Liver (tissue), 9 donors: ENCODE measurements around the gene SHD. TPM values are rescaled to one million over a fixed set of nuclear protein-coding genes. Genes with fewer than 3 reads are reported as not detected.
"Not testable (repeated sequence)": the region's sequence is repeated elsewhere in the genome, so short reads cannot be mapped to it uniquely, and the experiment has no call there.

Experiments used
- DNase-seq: peaks from one replicate; pipeline ENCODE4 v3.0.0-alpha.2; 2017; ENCODE audit warnings: low spot score
- H3K27ac ChIP-seq, 2 donors: one replicate each; pipeline ENCODE4 v1.7.0; 2013; ENCODE audit warnings: inconsistent platforms in 2 of 2, low read length in 2 of 2, control low read depth in 1 of 2, low read depth in 1 of 2, mild to moderate bottlenecking in 1 of 2
- H3K27me3 ChIP-seq, 4 donors: one replicate each; pipeline versions ENCODE4 v1.6.1 to v1.7.0; 2013; ENCODE audit warnings: low read length in 3 of 4, inconsistent platforms in 1 of 4, mild to moderate bottlenecking in 1 of 4, moderate library complexity in 1 of 4; ENCODE audit not compliant: control insufficient read depth in 4 of 4, insufficient read depth in 4 of 4
- H3K36me3 ChIP-seq, 4 donors: one replicate each; pipeline versions ENCODE4 v1.6.1 to v1.7.0; 2013; ENCODE audit warnings: low read length in 3 of 4, mild to moderate bottlenecking in 3 of 4, low read depth in 1 of 4, moderate library complexity in 1 of 4; ENCODE audit not compliant: control insufficient read depth in 4 of 4, insufficient read depth in 3 of 4
- H3K4me1 ChIP-seq, 4 donors: one replicate each; pipeline versions ENCODE4 v1.6.1 to v1.7.0; 2013; ENCODE audit warnings: low read length in 3 of 4, mild to moderate bottlenecking in 3 of 4, moderate library complexity in 1 of 4; ENCODE audit not compliant: control insufficient read depth in 4 of 4, insufficient read depth in 4 of 4
- H3K4me3 ChIP-seq, 3 donors: one replicate each; pipeline versions ENCODE4 v1.6.1 to v1.7.0; 2013; ENCODE audit warnings: low read length in 3 of 3, control low read depth in 1 of 3, low read depth in 1 of 3, mild to moderate bottlenecking in 1 of 3
- H3K9ac ChIP-seq, 2 donors: one replicate each; pipeline ENCODE4 v1.7.0; 2013; ENCODE audit warnings: low read length in 2 of 2, mild to moderate bottlenecking in 2 of 2, moderate library complexity in 2 of 2, control low read depth in 1 of 2, low read depth in 1 of 2
- H3K9me3 ChIP-seq, 4 donors: one replicate each; pipeline versions ENCODE4 v1.6.1 to v1.7.0; 2013; ENCODE audit warnings: low read length in 3 of 4; ENCODE audit not compliant: control insufficient read depth in 4 of 4
- EGR1 ChIP-seq, 2 donors: IDR thresholded peaks; 2 replicates each; pipeline ENCODE4 v1.6.1; 2016 to 2018; ENCODE audit warnings: antibody characterized with exemption in 2 of 2, low read depth in 2 of 2
- FOXA1 ChIP-seq: IDR thresholded peaks from 2 replicates; pipeline ENCODE4 v1.6.1; 2016; ENCODE audit warnings: antibody characterized with exemption
- FOXA2 ChIP-seq: IDR thresholded peaks from 2 replicates; pipeline ENCODE4 v1.6.1; 2016; ENCODE audit warnings: antibody characterized with exemption
- GABPA ChIP-seq, 2 donors: IDR thresholded peaks in 1 of 2; conservative IDR thresholded peaks in 1 of 2; 2 replicates each; pipeline ENCODE4 v1.6.1; 2016; ENCODE audit warnings: antibody characterized with exemption in 2 of 2, mild to moderate bottlenecking in 1 of 2, moderate library complexity in 1 of 2
- HNF4A ChIP-seq, 2 donors: conservative IDR thresholded peaks; 2 replicates each; pipeline ENCODE4 v1.6.1; 2016; ENCODE audit warnings: antibody characterized with exemption in 2 of 2, mild to moderate bottlenecking in 2 of 2
- HNF4G ChIP-seq: IDR thresholded peaks from 2 replicates; pipeline ENCODE4 v1.6.1; 2016; ENCODE audit warnings: antibody characterized with exemption
- JUND ChIP-seq, 2 donors: IDR thresholded peaks; 2 replicates each; pipeline ENCODE4 v1.6.1; 2016; ENCODE audit warnings: antibody characterized with exemption in 2 of 2
- NR2F2 ChIP-seq: IDR thresholded peaks from 2 replicates; pipeline ENCODE4 v1.6.1; 2016; ENCODE audit warnings: antibody characterized with exemption
- RAD21 ChIP-seq, 2 donors: IDR thresholded peaks; 2 replicates each; pipeline ENCODE4 v1.6.1; 2016; ENCODE audit warnings: antibody characterized with exemption in 2 of 2, mild to moderate bottlenecking in 2 of 2
- RXRA ChIP-seq, 2 donors: IDR thresholded peaks; 2 replicates each; pipeline ENCODE4 v1.6.1; 2017 to 2018; ENCODE audit warnings: antibody characterized with exemption in 2 of 2, mild to moderate bottlenecking in 1 of 2
- SP1 ChIP-seq: IDR thresholded peaks from 2 replicates; pipeline ENCODE4 v1.6.1; 2018; ENCODE audit warnings: antibody characterized with exemption, mild to moderate bottlenecking
- TAF1 ChIP-seq: conservative IDR thresholded peaks from 2 replicates; pipeline ENCODE4 v1.6.1; 2016; ENCODE audit warnings: antibody characterized with exemption, mild to moderate bottlenecking
- YY1 ChIP-seq: IDR thresholded peaks from 2 replicates; pipeline ENCODE4 v1.6.1; 2016; ENCODE audit warnings: antibody characterized with exemption, mild to moderate bottlenecking
- WGBS: extraction: QIAGEN DNeasy Blood & Tissue Kit; methylation state at CpG from one replicate; pipeline ENCODE4 v1.1.7; 2013; 5-methylcytosine and 5-hydroxymethylcytosine counted together
- polyA plus RNA-seq, 2 donors: library from polyadenylated mRNA; stranded (reverse) in 1 of 2; unstranded in 1 of 2; fragments of 200-250 nt in 1 of 2; fragments of >200 nt in 1 of 2; fragmentation: Nextera tagmentation in 1 of 2; extraction: Ambion mirVana in 1 of 2; gene quantifications; one replicate each; pipeline versions ENCODE4 v1.2.1 to v1.2.3, GENCODE V29; 2013 to 2015
- total RNA-seq, 2 donors: library from RNA; depleted of rRNA; stranded (reverse); fragments of >200 nt; gene quantifications; one replicate each; pipeline ENCODE4 v1.2.3, GENCODE V29; 2014
- TF ChIP-seq, protein P1 (sequence below): IDR thresholded peaks from 2 replicates; pipeline ENCODE4 v1.6.1; 2016; ENCODE audit warnings: antibody characterized with exemption
- TF ChIP-seq, protein P2 (sequence below): IDR thresholded peaks from 2 replicates; pipeline ENCODE4 v1.6.1; 2016; ENCODE audit warnings: antibody characterized with exemption
- TF ChIP-seq, protein P3 (sequence below): fragments of 150-350 bp; IDR thresholded peaks from 2 replicates; pipeline ENCODE4 v1.5.1; 2017; ENCODE audit warnings: improper control_type of control experiment, low read depth, low read length; ENCODE audit not compliant: missing input control
- TF ChIP-seq, protein P4 (sequence below): IDR thresholded peaks from 2 replicates; pipeline ENCODE4 v1.6.1; 2016; ENCODE audit warnings: antibody characterized with exemption
- donor health status: healthy.
- donor health status: healthy.
- donor health status: healthy.
- donor health status: healthy.
- donor health status: healthy.

SHD gene
- total and polyA plus RNA-seq, 4 donors: 0.09 to 15.7 (median 4.5) TPM

DNA sequence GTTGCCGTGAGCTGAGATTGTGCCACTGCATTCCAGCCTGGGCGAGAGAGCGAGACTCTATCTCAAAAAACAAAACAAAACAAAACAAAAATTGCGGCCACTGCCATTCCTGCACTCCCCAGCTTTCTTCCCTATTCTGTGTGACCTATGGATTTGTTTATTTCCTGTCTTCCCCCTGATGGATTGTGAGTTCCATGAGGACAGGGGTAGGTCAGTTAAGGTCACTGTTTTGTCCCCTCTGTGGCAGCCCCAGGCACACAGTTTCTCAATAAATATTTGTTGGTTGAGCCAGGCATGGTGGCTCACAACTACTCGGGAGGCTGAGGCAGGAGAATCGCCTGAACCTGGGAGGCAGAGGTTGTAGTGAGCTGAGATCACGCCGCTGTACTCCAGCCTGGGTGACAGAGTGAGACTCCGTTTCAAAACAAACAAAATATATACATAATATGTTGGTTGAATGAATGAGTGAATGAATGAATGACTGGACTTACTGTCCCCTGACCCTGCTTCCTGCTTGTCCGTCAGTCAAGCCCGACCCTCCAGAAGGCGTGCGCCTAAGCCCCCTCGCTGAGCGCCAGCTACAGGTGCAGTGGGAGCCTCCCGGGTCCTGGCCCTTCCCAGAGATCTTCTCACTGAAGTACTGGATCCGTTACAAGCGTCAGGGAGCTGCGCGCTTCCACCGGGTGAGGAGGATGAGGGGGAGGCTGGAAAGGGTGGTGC, 44.8 kb upstream of the SHD start:
- Histone ChIP-seq H3K27me3 (no peaks in the 10 kb centered on the region), H3K36me3 (no peaks in the 10 kb centered on the region), H3K9me3 (no peaks in the 10 kb centered on the region), H3K4me3 (no peak overlapping the region), H3K9ac (peak overlapping the region in 1 of 2 donors; percentile 16), H3K4me1 (peaks cover 0 to under 1% (median 0%) of the 10 kb centered on the region in 4 donors), H3K27ac (no peak overlapping the region)
- DNase-seq: no peak
- WGBS: 67% methylated on average over 21 of the region's 21 CpGs
- TF ChIP-seq, protein P1, sequence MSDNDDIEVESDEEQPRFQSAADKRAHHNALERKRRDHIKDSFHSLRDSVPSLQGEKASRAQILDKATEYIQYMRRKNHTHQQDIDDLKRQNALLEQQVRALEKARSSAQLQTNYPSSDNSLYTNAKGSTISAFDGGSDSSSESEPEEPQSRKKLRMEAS: no peak
- TF ChIP-seq EGR1 (IDR thresholded peaks at IDR 0.05; ENCODE audit: low read depth in 2 of 2) (no peak), YY1 (no peak), HNF4A (conservative IDR thresholded peaks at IDR 0.05) (no peak), HNF4G (no peak), TAF1 (no peak), JUND (IDR thresholded peaks at IDR 0.05) (no peak), NR2F2 (no peak), FOXA2 (no peak)

DNA sequence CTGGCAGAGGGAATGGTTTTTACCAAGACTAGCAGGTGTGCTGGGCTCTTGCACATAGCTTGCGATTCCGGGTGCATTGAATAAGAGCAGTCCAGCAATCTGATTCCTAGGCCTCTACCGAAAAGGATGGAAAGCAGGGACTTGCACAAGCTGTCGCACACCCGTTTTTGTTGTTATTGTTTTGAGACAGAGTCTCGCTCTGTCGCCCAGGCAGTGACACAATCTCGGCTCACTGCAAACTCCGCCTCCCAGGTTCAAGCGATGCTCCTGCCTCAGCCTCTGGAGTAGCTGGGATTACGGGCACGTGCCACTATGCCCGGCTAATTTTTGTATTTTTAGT, 44.2 kb upstream of the SHD start:
- no peaks in the 10 kb centered on the region for H3K27me3 ChIP-seq
- no peaks in the 10 kb centered on the region for H3K9me3 ChIP-seq
- no peak for TF ChIP-seq FOXA1
- no peak overlapping the region for H3K4me3 ChIP-seq
- H3K27ac ChIP-seq: no peak overlapping the region
- no peaks in the 10 kb centered on the region for H3K4me1 ChIP-seq
- WGBS: 84% methylated on average over 13 of the region's 13 CpGs
- no peak overlapping the region for H3K9ac ChIP-seq
- no peaks in the 10 kb centered on the region for H3K36me3 ChIP-seq
- no peak for DNase-seq

DNA sequence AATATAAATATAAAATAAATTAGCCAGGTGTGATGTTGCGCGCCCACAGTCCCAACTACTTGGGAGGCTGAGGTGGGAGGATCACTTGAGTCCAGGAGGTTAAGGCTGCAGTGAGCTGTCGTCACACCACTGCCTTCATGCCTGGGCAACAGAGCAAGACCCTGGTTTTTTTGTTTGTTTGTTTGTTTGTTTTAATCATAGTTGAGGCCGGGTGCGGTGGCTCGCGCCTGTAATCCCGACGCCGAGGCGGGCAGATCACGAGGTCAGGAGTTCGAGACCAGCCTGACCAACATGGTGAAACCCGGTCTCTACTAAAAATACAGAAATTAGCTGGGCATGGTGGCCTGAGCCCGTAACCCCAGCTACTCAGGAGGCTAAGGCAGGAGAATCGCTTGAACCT, 41.6 kb upstream of the SHD start:
- not testable (repeated sequence) for H3K4me3 ChIP-seq, H3K27me3 ChIP-seq, H3K9me3 ChIP-seq

DNA sequence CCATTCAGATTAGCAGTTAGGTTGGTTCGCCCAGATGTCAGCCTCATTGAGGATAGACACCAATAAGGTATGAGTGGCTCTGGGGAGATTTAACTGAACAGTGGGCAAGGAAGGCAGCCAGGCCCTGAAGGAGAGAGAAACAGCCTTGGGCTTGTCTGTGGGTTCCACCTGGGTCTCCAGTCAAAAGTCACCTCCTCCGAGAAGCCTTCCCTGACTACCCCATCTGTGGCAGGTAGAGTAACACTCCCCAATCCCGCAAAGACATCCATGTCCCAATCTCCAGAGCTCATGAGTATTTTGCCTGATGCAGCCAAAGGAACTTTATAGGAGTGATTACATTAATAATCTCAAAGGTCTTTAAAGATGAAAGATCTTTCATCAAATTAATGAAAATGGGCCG, 40.2 kb upstream of the SHD start:
- Histone ChIP-seq H3K9ac (no peak overlapping the region), H3K4me1 (no peaks in the 10 kb centered on the region), H3K36me3 (no peaks in the 10 kb centered on the region), H3K9me3 (peaks cover 0 to 7% (median 3%) of the 10 kb centered on the region in 4 donors), H3K27me3 (no peaks in the 10 kb centered on the region), H3K27ac (no peak overlapping the region), H3K4me3 (no peak overlapping the region)
- no peak for DNase-seq
- WGBS: 90% methylated on average over 4 of the region's 4 CpGs
- TF ChIP-seq NR2F2 (no peak), HNF4A (conservative IDR thresholded peaks at IDR 0.05) (no peak), YY1 (no peak), TAF1 (no peak), RAD21 (IDR thresholded peaks at IDR 0.05) (no peak), GABPA (IDR thresholded peaks at IDR 0.05 in 1 of 2, conservative IDR thresholded peaks at IDR 0.05 in 1 of 2) (no peak), FOXA2 (no peak), RXRA (IDR thresholded peaks at IDR 0.05) (no peak), SP1 (no peak), JUND (IDR thresholded peaks at IDR 0.05) (no peak), EGR1 (IDR thresholded peaks at IDR 0.05; ENCODE audit: low read depth in 2 of 2) (no peak)
- TF ChIP-seq, protein P2, sequence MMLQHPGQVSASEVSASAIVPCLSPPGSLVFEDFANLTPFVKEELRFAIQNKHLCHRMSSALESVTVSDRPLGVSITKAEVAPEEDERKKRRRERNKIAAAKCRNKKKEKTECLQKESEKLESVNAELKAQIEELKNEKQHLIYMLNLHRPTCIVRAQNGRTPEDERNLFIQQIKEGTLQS: no peak
- TF ChIP-seq, protein P3, sequence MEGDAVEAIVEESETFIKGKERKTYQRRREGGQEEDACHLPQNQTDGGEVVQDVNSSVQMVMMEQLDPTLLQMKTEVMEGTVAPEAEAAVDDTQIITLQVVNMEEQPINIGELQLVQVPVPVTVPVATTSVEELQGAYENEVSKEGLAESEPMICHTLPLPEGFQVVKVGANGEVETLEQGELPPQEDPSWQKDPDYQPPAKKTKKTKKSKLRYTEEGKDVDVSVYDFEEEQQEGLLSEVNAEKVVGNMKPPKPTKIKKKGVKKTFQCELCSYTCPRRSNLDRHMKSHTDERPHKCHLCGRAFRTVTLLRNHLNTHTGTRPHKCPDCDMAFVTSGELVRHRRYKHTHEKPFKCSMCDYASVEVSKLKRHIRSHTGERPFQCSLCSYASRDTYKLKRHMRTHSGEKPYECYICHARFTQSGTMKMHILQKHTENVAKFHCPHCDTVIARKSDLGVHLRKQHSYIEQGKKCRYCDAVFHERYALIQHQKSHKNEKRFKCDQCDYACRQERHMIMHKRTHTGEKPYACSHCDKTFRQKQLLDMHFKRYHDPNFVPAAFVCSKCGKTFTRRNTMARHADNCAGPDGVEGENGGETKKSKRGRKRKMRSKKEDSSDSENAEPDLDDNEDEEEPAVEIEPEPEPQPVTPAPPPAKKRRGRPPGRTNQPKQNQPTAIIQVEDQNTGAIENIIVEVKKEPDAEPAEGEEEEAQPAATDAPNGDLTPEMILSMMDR: no peak
- TF ChIP-seq, protein P4, sequence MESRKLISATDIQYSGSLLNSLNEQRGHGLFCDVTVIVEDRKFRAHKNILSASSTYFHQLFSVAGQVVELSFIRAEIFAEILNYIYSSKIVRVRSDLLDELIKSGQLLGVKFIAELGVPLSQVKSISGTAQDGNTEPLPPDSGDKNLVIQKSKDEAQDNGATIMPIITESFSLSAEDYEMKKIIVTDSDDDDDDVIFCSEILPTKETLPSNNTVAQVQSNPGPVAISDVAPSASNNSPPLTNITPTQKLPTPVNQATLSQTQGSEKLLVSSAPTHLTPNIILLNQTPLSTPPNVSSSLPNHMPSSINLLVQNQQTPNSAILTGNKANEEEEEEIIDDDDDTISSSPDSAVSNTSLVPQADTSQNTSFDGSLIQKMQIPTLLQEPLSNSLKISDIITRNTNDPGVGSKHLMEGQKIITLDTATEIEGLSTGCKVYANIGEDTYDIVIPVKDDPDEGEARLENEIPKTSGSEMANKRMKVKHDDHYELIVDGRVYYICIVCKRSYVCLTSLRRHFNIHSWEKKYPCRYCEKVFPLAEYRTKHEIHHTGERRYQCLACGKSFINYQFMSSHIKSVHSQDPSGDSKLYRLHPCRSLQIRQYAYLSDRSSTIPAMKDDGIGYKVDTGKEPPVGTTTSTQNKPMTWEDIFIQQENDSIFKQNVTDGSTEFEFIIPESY: no peak
- TF ChIP-seq, protein P1: no peak

More for the DNA sequence above, 41.6 kb upstream of the SHD start:
- H3K4me1 ChIP-seq, H3K27ac ChIP-seq, DNase-seq, H3K36me3 ChIP-seq, H3K9ac ChIP-seq: not testable (repeated sequence)
- WGBS: 91% methylated on average over 16 of the region's 16 CpGs
